NCI-H2196 (cell line): ENCODE measurements around the gene TMEM235.
"Not testable (repeated sequence)": the region's sequence is repeated elsewhere in the genome, so short reads cannot be mapped to it uniquely, and the experiment has no call there.

ENCODE experiments used
- DNase-seq: peaks from one replicate; lab custom pipeline; 2025; ENCODE audit not compliant: unreplicated experiment; lab: John Stamatoyannopoulos, UW

TMEM235 gene

GRCh38 chr17:78237401-78238012 lies 6.1 kb downstream of the TMEM235 start:
- peak; percentile 34 for DNase-seq

- no peak for DNase-seq
Observed at GRCh38 chr17:78238823-78239488, 7.5 kb downstream of the TMEM235 start.

- no peak for DNase-seq
Observed at GRCh38 chr17:78239489-78239931, 8.1 kb downstream of the TMEM235 start.

- no peak for DNase-seq
Observed at GRCh38 chr17:78240012-78240655, 8.7 kb downstream of the TMEM235 start.

- no peak for DNase-seq
Observed at GRCh38 chr17:78240839-78241238, 9.4 kb downstream of the TMEM235 start.

GRCh38 chr17:78241277-78242023 lies 10.0 kb downstream of the TMEM235 start:
- DNase-seq: peak; percentile 71

- no peak for DNase-seq
Observed at GRCh38 chr17:78242024-78242742, 10.8 kb downstream of the TMEM235 start.

GRCh38 chr17:78247304-78247703 lies 15.9 kb downstream of the TMEM235 start:
- no peak for DNase-seq

- no peak for DNase-seq
Observed at GRCh38 chr17:78248051-78248914, 16.9 kb downstream of the TMEM235 start.

GRCh38 chr17:78249074-78249817 lies 17.8 kb downstream of the TMEM235 start:
- DNase-seq: no peak

- DNase-seq: no peak
Observed at GRCh38 chr17:78249818-78250806, 18.7 kb downstream of the TMEM235 start.

- peak; percentile 96 for DNase-seq
Observed at GRCh38 chr17:78250891-78251772, 19.7 kb downstream of the TMEM235 start.

GRCh38 chr17:78251773-78252103 lies 20.3 kb downstream of the TMEM235 start:
- no peak for DNase-seq

- DNase-seq: no peak
Observed at GRCh38 chr17:78252111-78252634, 20.7 kb downstream of the TMEM235 start.

- no peak for DNase-seq
Observed at GRCh38 chr17:78252701-78253635, 21.5 kb downstream of the TMEM235 start.

GRCh38 chr17:78253636-78253945 lies 22.2 kb downstream of the TMEM235 start:
- DNase-seq: not testable (repeated sequence)
